Epithelial cell of alveolus of lung (primary cell): ENCODE results near the gene DMRTB1. TPM values are rescaled to one million over a fixed set of nuclear protein-coding genes. Genes with fewer than 3 reads are reported as not detected.

Experiments
- total RNA-seq: library from RNA; depleted of rRNA; stranded (reverse); fragments of >200 nt; gene quantifications from 2 replicates; pipeline ENCODE4 v1.2.1, GENCODE V29; 2015

Gene DMRTB1
- not detected in 2 replicates for total RNA-seq

GRCh38 chr1:53459321-53460175 lies at the start of gene DMRTB1:
Gene DMRTB1 (plus strand): TSS chr1:53459399. CDS start chr1:53459454, 55 bp downstream.

Other genes with a start within 250 kb of the DMRTB1 start
- gene CZIB, start 238.8 kb upstream of the DMRTB1 start, total RNA-seq, result 69.3 and 70.1 TPM in 2 replicates
- 40.9 and 42.0 TPM in 2 replicates for gene MAGOH, start 220.9 kb upstream of the DMRTB1 start, total RNA-seq
- 2.1 and 17.1 TPM in 2 replicates for gene LRP8, start 131.3 kb upstream of the DMRTB1 start, total RNA-seq